GM18951 (cell line): ENCODE data around the gene PIGV.

ENCODE experiments used
- POLR2A ChIP-seq: IDR thresholded peaks from 4 replicates; pipeline ENCODE4 v1.6.1; 2011; ENCODE audit warnings: mild to moderate bottlenecking; ENCODE audit not compliant: insufficient read length, insufficient read depth; ENCODE audit errors: extremely low read depth
- in situ Hi-C: fragments of 300-500 bp; cut with MboI; formaldehyde crosslinking; loops from one replicate; pipeline ENCODE4 v1.12.0; 2022; ENCODE audit warnings: low sequenced_read_pairs, mixed read lengths, inconsistent platforms; ENCODE audit not compliant: unreplicated experiment

PIGV gene

GRCh38 chr1:26781206-26781825 lies 6.4 kb upstream of the PIGV start:
- no peak for TF ChIP-seq POLR2A
- in situ Hi-C loops, result no loop called here

GRCh38 chr1:26782521-26783212 lies 5.1 kb upstream of the PIGV start:
- no peak for TF ChIP-seq POLR2A
- in situ Hi-C loops, result no loop called here

- in situ Hi-C loops, result no loop called here
- TF ChIP-seq POLR2A, result no peak
These were observed 4.1 kb upstream of the PIGV start for GRCh38 chr1:26783646-26784022.

- in situ Hi-C loops, result no loop called here
- TF ChIP-seq POLR2A, result no peak
These were observed 3.5 kb upstream of the PIGV start for GRCh38 chr1:26784023-26784871.

GRCh38 chr1:26784886-26785285 lies 2.9 kb upstream of the PIGV start:
- in situ Hi-C loops, result no loop called here

GRCh38 chr1:26785611-26786436 lies 1.9 kb upstream of the PIGV start:
- no peak for TF ChIP-seq POLR2A
- in situ Hi-C loops, result no loop called here

More at GRCh38 chr1:26784886-26785285, 2.9 kb upstream of the PIGV start:
- no peak for TF ChIP-seq POLR2A

GRCh38 chr1:26786437-26787380 lies 1.0 kb upstream of the PIGV start:
- no peak for TF ChIP-seq POLR2A
- in situ Hi-C loops, result no loop called here

- in situ Hi-C loops, result no loop called here
- TF ChIP-seq POLR2A, result no peak
These were observed 407 bp upstream of the PIGV start for GRCh38 chr1:26787381-26787705.

GRCh38 chr1:26788515-26788785 lies 700 bp downstream of the PIGV start:
- in situ Hi-C loops, result no loop called here

GRCh38 chr1:26788836-26789611 lies 1.3 kb downstream of the PIGV start:
- in situ Hi-C loops, result no loop called here

More at GRCh38 chr1:26788515-26788785, 700 bp downstream of the PIGV start:
- no peak for TF ChIP-seq POLR2A

GRCh38 chr1:26789612-26789865 lies 1.8 kb downstream of the PIGV start:
- no peak for TF ChIP-seq POLR2A

More at GRCh38 chr1:26788836-26789611, 1.3 kb downstream of the PIGV start:
- TF ChIP-seq POLR2A, result peak; percentile 38

GRCh38 chr1:26789931-26790330 lies 2.2 kb downstream of the PIGV start:
- in situ Hi-C loops, result loop anchor here (10.0 kb wide), 1 partner anchor 185 kb away; no protein-coding TSS in a partner anchor
- TF ChIP-seq POLR2A, result no peak

More at GRCh38 chr1:26789612-26789865, 1.8 kb downstream of the PIGV start:
- in situ Hi-C loops, result no loop called here
